ENCODE measurements around the gene KLRC3.
"Not testable (repeated sequence)": the region's sequence is repeated elsewhere in the genome, so short reads cannot be mapped to it uniquely, and the experiment has no call there.

KLRC3 gene

GRCh38 chr12:10395390-10395998 is 24.9 kb downstream of the KLRC3 start:
- peak; percentile 92 for DNase-seq (ENCODE audit: low read depth)
- no peak for TF ChIP-seq CTCF (IDR thresholded peaks at IDR 0.05; ENCODE audit: insufficient read depth, low read depth, low read length, missing control alignments)
- H3K4me3 ChIP-seq (ENCODE audit: low read length), result no peak overlapping the region

DNA sequence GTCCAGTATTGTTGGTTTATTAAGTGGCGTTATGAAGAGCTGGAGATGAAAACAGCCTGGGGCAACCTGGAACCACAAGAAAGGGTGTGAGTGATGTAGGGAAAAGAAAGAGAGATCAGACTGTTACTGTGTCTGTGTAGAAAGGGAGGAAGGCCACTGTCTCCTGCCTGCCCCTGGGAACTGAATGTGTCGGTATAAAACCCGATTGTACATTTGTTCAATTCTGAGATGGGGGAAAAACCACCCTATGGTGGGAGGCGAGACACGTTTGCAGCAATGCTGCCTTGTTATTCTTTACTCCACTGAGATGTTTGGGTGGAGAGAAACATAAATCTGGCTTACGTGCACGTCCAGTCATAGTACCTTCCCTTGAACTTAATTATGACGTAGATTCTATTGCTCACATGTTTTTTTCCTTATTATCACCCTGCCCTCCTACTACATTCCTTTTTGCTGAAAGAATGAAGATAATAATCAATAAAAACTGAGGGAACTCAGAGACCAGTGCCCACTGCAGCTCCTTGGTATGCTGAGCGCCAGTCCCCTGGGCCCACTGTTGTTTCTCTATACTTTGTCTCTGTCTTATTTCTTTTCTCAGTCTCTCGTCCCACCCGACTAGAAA is 25.8 kb downstream of the KLRC3 start:
- H3K4me3 ChIP-seq (ENCODE audit: low read length), result not testable (repeated sequence)
- DNase-seq (ENCODE audit: low read depth), result peak; percentile 73

DNA sequence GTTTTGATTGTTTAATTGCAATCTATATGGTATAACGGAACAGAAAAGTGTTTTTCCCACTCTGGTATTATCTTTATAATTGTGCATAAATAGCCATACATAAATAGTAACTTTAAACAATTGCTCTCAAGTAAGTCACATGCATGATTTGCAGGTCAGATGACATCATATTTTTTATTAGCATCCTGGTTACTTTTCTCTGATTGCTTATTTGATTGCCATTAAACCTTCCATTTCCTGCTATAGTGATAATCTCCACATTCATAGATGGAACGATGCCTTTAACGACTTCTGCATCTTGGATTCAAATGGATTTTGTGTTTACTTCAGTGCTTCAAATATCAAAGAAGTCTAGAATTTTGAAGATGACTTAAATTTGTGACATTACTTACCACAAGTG is 27.1 kb downstream of the KLRC3 start:
- no peak overlapping the region for H3K4me3 ChIP-seq (ENCODE audit: low read length)
- TF ChIP-seq CTCF (IDR thresholded peaks at IDR 0.05; ENCODE audit: insufficient read depth, low read depth, low read length, missing control alignments), result no peak
- DNase-seq (ENCODE audit: low read depth), result no peak

- no peak overlapping the region for H3K4me3 ChIP-seq (ENCODE audit: low read length)
- TF ChIP-seq CTCF (IDR thresholded peaks at IDR 0.05; ENCODE audit: insufficient read depth, low read depth, low read length, missing control alignments), result no peak
- peak; percentile 93 for DNase-seq (ENCODE audit: low read depth)
These were observed 27.9 kb downstream of the KLRC3 start for GRCh38 chr12:10392394-10392930.

- not testable (repeated sequence) for DNase-seq (ENCODE audit: low read depth); H3K4me3 ChIP-seq (ENCODE audit: low read length)
These were observed 29.4 kb downstream of the KLRC3 start for GRCh38 chr12:10390991-10391390.

GRCh38 chr12:10389904-10390303 is 30.5 kb downstream of the KLRC3 start, which contains the start of gene KLRK1:
KLRK1 (minus strand) TSS chr12:10390041; CDS start chr12:10388810, 1,231 bp downstream.
- DNase-seq (ENCODE audit: low read depth), result no peak
- no peak within 1 kb of the TSS for H3K4me3 ChIP-seq (ENCODE audit: low read length)
- TF ChIP-seq CTCF (IDR thresholded peaks at IDR 0.05; ENCODE audit: insufficient read depth, low read depth, low read length, missing control alignments), result no peak

DNA sequence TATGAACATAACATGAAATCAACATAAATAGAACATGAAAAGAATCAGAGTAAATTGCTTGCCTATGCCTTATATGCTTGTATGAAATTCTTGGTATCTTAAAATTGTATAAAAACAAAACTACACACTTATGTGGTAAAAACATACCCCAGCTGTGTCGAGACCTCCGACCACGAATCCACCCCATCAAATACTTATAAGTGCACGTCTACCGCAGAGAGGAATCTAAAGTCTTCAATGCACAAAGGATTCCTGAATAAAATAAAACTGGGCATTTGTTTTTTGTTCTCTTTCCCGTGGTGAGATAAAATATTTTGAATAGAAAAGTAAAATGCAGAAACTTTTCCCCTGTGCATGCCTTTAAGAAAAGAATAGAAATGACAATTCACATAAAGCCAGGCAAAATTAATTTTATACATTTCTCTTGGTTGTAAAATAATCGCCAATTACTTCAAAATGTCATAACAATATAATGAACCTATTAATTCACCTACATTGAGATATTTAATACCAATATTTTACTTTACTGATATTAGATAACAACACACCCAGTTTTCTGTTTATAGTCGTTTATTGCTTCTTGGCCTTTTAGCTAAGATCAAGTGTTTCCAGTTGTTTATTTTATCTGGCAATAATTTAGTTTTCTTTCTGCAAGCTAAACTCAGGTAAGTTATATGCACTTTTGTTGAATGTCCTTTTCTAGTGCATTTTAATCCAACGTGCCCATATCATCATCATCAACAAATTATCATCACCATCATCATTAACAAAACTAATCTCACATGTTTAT is 31.6 kb downstream of the KLRC3 start:
- TF ChIP-seq CTCF (IDR thresholded peaks at IDR 0.05; ENCODE audit: insufficient read depth, low read depth, low read length, missing control alignments), result no peak
- DNase-seq (ENCODE audit: low read depth), result no peak
- H3K4me3 ChIP-seq (ENCODE audit: low read length), result no peak overlapping the region

- not testable (repeated sequence) for DNase-seq (ENCODE audit: low read depth)
These were observed 32.9 kb downstream of the KLRC3 start for GRCh38 chr12:10387498-10387897.

More at GRCh38 chr12:10387498-10387897, 32.9 kb downstream of the KLRC3 start:
- not testable (repeated sequence) for H3K4me3 ChIP-seq (ENCODE audit: low read length)
